LNCaP clone FGC (cell line): ENCODE data around the gene PNPLA2.

Experiments used
- DNase-seq: peaks from one replicate; pipeline ENCODE4 v3.0.0-alpha.2; 2011; ENCODE audit warnings: low read depth
- H3K4me3 ChIP-seq: 2 replicates; pipeline ENCODE4 v1.5.1; 2011; ENCODE audit warnings: mild to moderate bottlenecking, low read depth, low read length, control low read depth
- TF ChIP-seq, protein P1 (sequence below): IDR thresholded peaks from 2 replicates; pipeline ENCODE4 v1.5.1; 2012; ENCODE audit warnings: mild to moderate bottlenecking; ENCODE audit not compliant: control insufficient read depth, insufficient read depth; ENCODE audit errors: extremely low read depth

The PNPLA2 gene

GRCh38 chr11:855796-856195 lies 37.1 kb downstream of the PNPLA2 start:
- H3K4me3 ChIP-seq: no peak overlapping the region
- TF ChIP-seq, protein P1, sequence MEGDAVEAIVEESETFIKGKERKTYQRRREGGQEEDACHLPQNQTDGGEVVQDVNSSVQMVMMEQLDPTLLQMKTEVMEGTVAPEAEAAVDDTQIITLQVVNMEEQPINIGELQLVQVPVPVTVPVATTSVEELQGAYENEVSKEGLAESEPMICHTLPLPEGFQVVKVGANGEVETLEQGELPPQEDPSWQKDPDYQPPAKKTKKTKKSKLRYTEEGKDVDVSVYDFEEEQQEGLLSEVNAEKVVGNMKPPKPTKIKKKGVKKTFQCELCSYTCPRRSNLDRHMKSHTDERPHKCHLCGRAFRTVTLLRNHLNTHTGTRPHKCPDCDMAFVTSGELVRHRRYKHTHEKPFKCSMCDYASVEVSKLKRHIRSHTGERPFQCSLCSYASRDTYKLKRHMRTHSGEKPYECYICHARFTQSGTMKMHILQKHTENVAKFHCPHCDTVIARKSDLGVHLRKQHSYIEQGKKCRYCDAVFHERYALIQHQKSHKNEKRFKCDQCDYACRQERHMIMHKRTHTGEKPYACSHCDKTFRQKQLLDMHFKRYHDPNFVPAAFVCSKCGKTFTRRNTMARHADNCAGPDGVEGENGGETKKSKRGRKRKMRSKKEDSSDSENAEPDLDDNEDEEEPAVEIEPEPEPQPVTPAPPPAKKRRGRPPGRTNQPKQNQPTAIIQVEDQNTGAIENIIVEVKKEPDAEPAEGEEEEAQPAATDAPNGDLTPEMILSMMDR: no peak
- DNase-seq: no peak

- H3K4me3 ChIP-seq: no peak overlapping the region
- TF ChIP-seq, protein P1: no peak
- DNase-seq: no peak
Measured at GRCh38 chr11:856397-856796, 37.7 kb downstream of the PNPLA2 start.

DNA sequence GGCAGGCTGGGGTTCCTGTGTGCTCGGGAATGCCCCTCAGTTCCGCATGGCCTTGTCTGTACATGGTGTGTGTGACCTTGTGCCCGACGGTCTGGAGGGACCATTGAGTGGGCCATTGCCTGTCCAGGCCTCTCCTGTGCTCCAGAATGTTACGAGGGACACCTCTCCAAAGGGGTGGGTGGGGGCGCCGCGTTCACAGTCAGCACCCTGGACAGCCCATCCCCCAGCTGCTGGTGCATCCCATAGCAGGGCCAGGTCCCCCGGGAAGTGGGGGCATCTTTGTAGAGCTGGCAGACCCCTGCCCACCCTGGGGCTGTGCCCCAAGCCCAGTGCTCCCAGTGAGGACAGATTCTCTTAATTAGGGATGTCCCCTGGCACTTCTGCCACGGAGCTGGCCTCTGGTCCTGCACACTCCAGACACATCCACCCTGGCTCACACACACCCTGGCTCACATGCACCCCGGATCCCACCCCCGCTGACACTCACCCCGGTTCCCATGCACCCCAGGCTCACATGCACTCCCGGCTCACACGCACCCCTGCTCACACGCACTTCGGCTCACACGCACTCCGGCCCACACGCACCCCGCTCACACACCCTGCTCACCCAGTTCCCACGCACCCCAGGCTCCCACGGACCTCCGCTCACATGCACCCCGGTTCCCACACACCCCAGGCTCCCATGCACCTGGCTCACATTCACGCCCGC lies 39.5 kb downstream of the PNPLA2 start:
- DNase-seq: no peak
- TF ChIP-seq, protein P1: no peak
- H3K4me3 ChIP-seq: no peak overlapping the region

DNA sequence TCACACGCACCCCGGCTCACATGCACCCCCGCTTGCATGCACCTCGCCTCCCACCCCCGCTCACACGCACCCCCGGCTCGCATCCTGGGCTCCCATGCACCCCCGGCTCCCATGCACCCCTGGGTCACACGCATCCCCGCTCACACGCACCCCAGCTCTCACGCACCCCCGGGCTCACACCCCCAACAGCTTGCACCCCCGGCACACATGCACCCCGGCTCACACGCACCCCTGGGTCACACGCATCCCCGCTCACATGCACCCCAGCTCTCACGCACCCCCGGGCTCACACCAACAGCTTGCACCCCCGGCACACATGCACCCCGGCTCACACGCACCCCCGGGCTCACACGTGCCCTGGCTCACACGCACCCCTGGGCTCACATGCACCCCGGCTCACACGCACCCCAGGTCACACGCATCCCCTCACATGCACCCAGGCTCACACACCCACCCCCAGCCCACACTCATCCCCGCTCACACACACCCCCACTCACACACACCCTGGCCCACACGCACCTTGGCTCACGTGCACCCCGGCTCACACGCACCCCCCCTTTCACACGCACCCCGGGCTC lies 40.1 kb downstream of the PNPLA2 start:
- no peak for DNase-seq
- no peak overlapping the region for H3K4me3 ChIP-seq
- TF ChIP-seq, protein P1: no peak

GRCh38 chr11:859394-860131 lies 40.8 kb downstream of the PNPLA2 start:
- H3K4me3 ChIP-seq: peak overlapping the region; percentile 42
- TF ChIP-seq, protein P1: no peak
- DNase-seq: peak; percentile 33

GRCh38 chr11:860234-861104 lies 41.8 kb downstream of the PNPLA2 start:
- DNase-seq: no peak
- no peak overlapping the region for H3K4me3 ChIP-seq
- TF ChIP-seq, protein P1: no peak
